Measurements from ENCODE around the gene SH3D19. TPM values are rescaled to one million over a fixed set of nuclear protein-coding genes. Genes with fewer than 3 reads are reported as not detected.

SH3D19 gene
- total RNA-seq, 4 donors from 2014 or later: 117 to 200 (median 168) TPM

GRCh38 chr4:151206241-151207005 lies 119.0 kb downstream of the SH3D19 start:
- Histone ChIP-seq H3K9me3 (no peaks in the 10 kb centered on the region), H3K4me3 (no peak overlapping the region), H3K36me3 (no peaks in the 10 kb centered on the region), H3K27me3 (no peaks in the 10 kb centered on the region), H3K27ac (peak overlapping the region in 2 of 4 donors; percentile 8 to 19), H3K4me1 (peaks cover 0 to 65% (median 29%) of the 10 kb centered on the region in 3 donors)
- 17 to 23% methylated on average over 3 of the region's 3 CpGs for WGBS, 2 donors (ENCODE audit: low coverage in 1 of 2)
- TF ChIP-seq EP300 (IDR thresholded peaks at IDR 0.05) (no peak), POLR2AphosphoS5 (IDR thresholded peaks at IDR 0.05) (no peak), CTCF (IDR thresholded peaks at IDR 0.05) (no peak), POLR2A (IDR thresholded peaks at IDR 0.05) (no peak)
- no peak for ATAC-seq

- peak overlapping the region in 2 of 4 donors; percentile 8 to 19 for H3K27ac ChIP-seq
- no peak overlapping the region for H3K4me3 ChIP-seq
- WGBS, 2 donors (ENCODE audit: low coverage in 1 of 2): 12 to 14% methylated on average over 1 of the region's 1 CpG
These were observed 119.7 kb downstream of the SH3D19 start for GRCh38 chr4:151205722-151206121.

GRCh38 chr4:151204925-151205524 lies 120.4 kb downstream of the SH3D19 start:
- WGBS, 2 donors (ENCODE audit: low coverage in 1 of 2): 82 to 88% methylated on average over 7 to 8 of the region's 10 CpGs
- TF ChIP-seq EP300 (IDR thresholded peaks at IDR 0.05) (no peak), POLR2AphosphoS5 (IDR thresholded peaks at IDR 0.05) (no peak), CTCF (IDR thresholded peaks at IDR 0.05) (no peak), POLR2A (IDR thresholded peaks at IDR 0.05) (no peak)
- Histone ChIP-seq H3K4me1 (peaks cover 0 to 73% (median 29%) of the 10 kb centered on the region in 3 donors), H3K27me3 (no peaks in the 10 kb centered on the region), H3K9me3 (no peaks in the 10 kb centered on the region), H3K27ac (peak overlapping the region in 3 of 4 donors; percentile 8 to 23 (median 19)), H3K36me3 (no peaks in the 10 kb centered on the region), H3K4me3 (no peak overlapping the region)
- no peak for ATAC-seq

More at GRCh38 chr4:151205722-151206121, 119.7 kb downstream of the SH3D19 start:
- ATAC-seq: no peak
- no peaks in the 10 kb centered on the region for H3K36me3 ChIP-seq
- TF ChIP-seq POLR2A (IDR thresholded peaks at IDR 0.05): no peak
- TF ChIP-seq CTCF (IDR thresholded peaks at IDR 0.05): no peak
- no peak for TF ChIP-seq EP300 (IDR thresholded peaks at IDR 0.05)
- peak; percentile 38 for TF ChIP-seq POLR2AphosphoS5 (IDR thresholded peaks at IDR 0.05)
- H3K4me1 ChIP-seq: peaks cover 0 to 71% (median 29%) of the 10 kb centered on the region in 3 donors
- no peaks in the 10 kb centered on the region for H3K9me3 ChIP-seq
- H3K27me3 ChIP-seq: no peaks in the 10 kb centered on the region

- Histone ChIP-seq H3K9me3 (no peaks in the 10 kb centered on the region), H3K4me1 (peaks cover 0 to 92% (median 33%) of the 10 kb centered on the region in 3 donors), H3K4me3 (no peak overlapping the region), H3K36me3 (no peaks in the 10 kb centered on the region), H3K27ac (peak overlapping the region in 3 of 4 donors; percentile 49 to 75 (median 59)), H3K27me3 (no peaks in the 10 kb centered on the region)
- no peak for ATAC-seq
- TF ChIP-seq POLR2AphosphoS5 (IDR thresholded peaks at IDR 0.05) (no peak), CTCF (IDR thresholded peaks at IDR 0.05) (no peak), POLR2A (IDR thresholded peaks at IDR 0.05) (no peak), EP300 (IDR thresholded peaks at IDR 0.05) (no peak)
- WGBS, 2 donors (ENCODE audit: low coverage in 1 of 2): 10 to 48% methylated on average over 3 to 6 of the region's 6 CpGs
These were observed 122.5 kb downstream of the SH3D19 start for GRCh38 chr4:151202851-151203455.

All from gastroesophageal sphincter (tissue), 4 donors.